ENCODE data around the gene DYNC2LI1. TPM values are rescaled to one million over a fixed set of nuclear protein-coding genes. Genes with fewer than 3 reads are reported as not detected.

DYNC2LI1 gene
- total and polyA plus RNA-seq, 7 donors = 11.7 to 32.1 (median 26.8) TPM

GRCh38 chr2:43737097-43737854, 36.6 kb upstream of the DYNC2LI1 start:
- DNase-seq = no peak
- TF ChIP-seq POLR2AphosphoS5 (IDR thresholded peaks at IDR 0.05) (no peak), EP300 (IDR thresholded peaks at IDR 0.05) (no peak), POLR2A (IDR thresholded peaks at IDR 0.05) (no peak), CTCF (IDR thresholded peaks at IDR 0.05) (no peak)
- H3K4me3 ChIP-seq = no peak overlapping the region
- peaks cover 0 to 19% (median 0%) of the 10 kb centered on the region in 4 donors for H3K36me3 ChIP-seq
- H3K9me3 ChIP-seq = no peaks in the 10 kb centered on the region
- peak overlapping the region; percentile 9 to 67 (median 57) for H3K27ac ChIP-seq
- intact Hi-C loops (cut with DNase I) = no loop called here
- WGBS, 2 donors = 81 to 84% methylated on average over 8 of the region's 8 CpGs
- H3K4me1 ChIP-seq = peaks cover 0 to 18% (median 11%) of the 10 kb centered on the region in 4 donors
- no peaks in the 10 kb centered on the region for H3K27me3 ChIP-seq

GRCh38 chr2:43737855-43738254, 36.0 kb upstream of the DYNC2LI1 start:
- H3K9me3 ChIP-seq = no peaks in the 10 kb centered on the region
- H3K4me1 ChIP-seq = peaks cover 0 to 18% (median 11%) of the 10 kb centered on the region in 4 donors
- H3K36me3 ChIP-seq = peaks cover 0 to 25% (median 0%) of the 10 kb centered on the region in 4 donors
- WGBS, 2 donors = 93 to 97% methylated on average over 2 of the region's 2 CpGs
- intact Hi-C loops (cut with DNase I) = no loop called here
- H3K27me3 ChIP-seq = no peaks in the 10 kb centered on the region
- no peak overlapping the region for H3K4me3 ChIP-seq
- TF ChIP-seq CTCF (IDR thresholded peaks at IDR 0.05) = no peak
- DNase-seq = no peak
- H3K27ac ChIP-seq = peak overlapping the region in 3 of 4 donors; percentile 55 to 67 (median 59)

- TF ChIP-seq EP300 (IDR thresholded peaks at IDR 0.05) (no peak), POLR2A (IDR thresholded peaks at IDR 0.05) (no peak), POLR2AphosphoS5 (IDR thresholded peaks at IDR 0.05) (no peak), CTCF (IDR thresholded peaks at IDR 0.05) (no peak)
- peaks cover 0 to 29% (median 0%) of the 10 kb centered on the region in 4 donors for H3K36me3 ChIP-seq
- peaks cover 0 to 18% (median 11%) of the 10 kb centered on the region in 4 donors for H3K4me1 ChIP-seq
- intact Hi-C loops (cut with DNase I) = no loop called here
- DNase-seq = no peak
- no peak overlapping the region for H3K4me3 ChIP-seq
- H3K27ac ChIP-seq = no peak overlapping the region
- no peaks in the 10 kb centered on the region for H3K9me3 ChIP-seq
- 83 to 89% methylated on average over 2 of the region's 2 CpGs for WGBS, 2 donors
- H3K27me3 ChIP-seq = no peaks in the 10 kb centered on the region
These were observed 35.6 kb upstream of the DYNC2LI1 start for GRCh38 chr2:43738257-43738656.

GRCh38 chr2:43743706-43744105, 30.1 kb upstream of the DYNC2LI1 start:
- 85 to 87% methylated on average over 5 of the region's 5 CpGs for WGBS, 2 donors
- peaks cover 0 to 42% (median 0%) of the 10 kb centered on the region in 4 donors for H3K36me3 ChIP-seq
- no peaks in the 10 kb centered on the region for H3K9me3 ChIP-seq
- no peak for TF ChIP-seq EP300 (IDR thresholded peaks at IDR 0.05)
- TF ChIP-seq POLR2A (IDR thresholded peaks at IDR 0.05) = no peak
- TF ChIP-seq CTCF (IDR thresholded peaks at IDR 0.05) = no peak
- TF ChIP-seq POLR2AphosphoS5 (IDR thresholded peaks at IDR 0.05) = no peak
- H3K27me3 ChIP-seq = no peaks in the 10 kb centered on the region
- peaks cover 0 to 14% (median 10%) of the 10 kb centered on the region in 4 donors for H3K4me1 ChIP-seq
- H3K4me3 ChIP-seq = no peak overlapping the region
- intact Hi-C loops (cut with DNase I) = no loop called here
- no peak for DNase-seq
- peak overlapping the region in 2 of 4 donors; percentile 61 to 67 for H3K27ac ChIP-seq
